Right lung (tissue), 5 donors: ENCODE data around the gene ZBED1. TPM values are rescaled to one million over a fixed set of nuclear protein-coding genes. Genes with fewer than 3 reads are reported as not detected.
A peak's percentile ranks its signal among the peaks of the same experiment; 100 is the strongest.
"Not testable (repeated sequence)": the region's sequence is repeated elsewhere in the genome, so short reads cannot be mapped to it uniquely, and the experiment has no call there.

Experiments
- DNase-seq, 2 donors: peaks; one replicate each; pipeline ENCODE4 v3.0.0-alpha.2; 2013
- polyA plus RNA-seq, 5 donors: library from polyadenylated mRNA; unstranded; fragments of 120-200 nt; gene quantifications; one replicate each; pipeline versions ENCODE4 v1.2.1 to v1.2.3, GENCODE V29; 2013; ENCODE audit warnings: inconsistent platforms in 1 of 5, low replicate concordance in 1 of 5; ENCODE audit not compliant: insufficient read length in 5 of 5, insufficient read depth in 1 of 5

The ZBED1 gene
- polyA plus RNA-seq, 5 donors, result 26.8 to 35.0 (median 29.3) TPM

DNA sequence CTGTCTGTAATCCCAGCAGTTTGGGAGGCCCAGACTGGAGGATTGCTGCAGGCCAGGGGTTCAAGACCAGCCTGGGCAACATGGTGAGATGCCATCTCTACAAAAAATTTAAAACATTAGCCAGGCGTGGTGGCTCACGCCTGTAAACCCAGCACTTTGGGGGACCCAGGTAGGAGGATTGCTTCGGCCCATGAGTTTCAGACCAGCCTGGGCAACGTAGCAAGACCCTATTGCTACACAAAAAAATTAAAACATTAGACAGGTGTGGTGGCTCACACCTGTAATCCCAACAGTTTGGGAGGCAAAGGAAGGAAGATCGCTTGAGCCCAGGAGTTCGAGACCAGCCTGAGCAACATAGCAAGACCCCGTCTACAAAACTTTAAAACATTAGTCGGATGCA is 1.3 kb downstream of the ZBED1 start:
- DNase-seq, result no peak

DNA sequence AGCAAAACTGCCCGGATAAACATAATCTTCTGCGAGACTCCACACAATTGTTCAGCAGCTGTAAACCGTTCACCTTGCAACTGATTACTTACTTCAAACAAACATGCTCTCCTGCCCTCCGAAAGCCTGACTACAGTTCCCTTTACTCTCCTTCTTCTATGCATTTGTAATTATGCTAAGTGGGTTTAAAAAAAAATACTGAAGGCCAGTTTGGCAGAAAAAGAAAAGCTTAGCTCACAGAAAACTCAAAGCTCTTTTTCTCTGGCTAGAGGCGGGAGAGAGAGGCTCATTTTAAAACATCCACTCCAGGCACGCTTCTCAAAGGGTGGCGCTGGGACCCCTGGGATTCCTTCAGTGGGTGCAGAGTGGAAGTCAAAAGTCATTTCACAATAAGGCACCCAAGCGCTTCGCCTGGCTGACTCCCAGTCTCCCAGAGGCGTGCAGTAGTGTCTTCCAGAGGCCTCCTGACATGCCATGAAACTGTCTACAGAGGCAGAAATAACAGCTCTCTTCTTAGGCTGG is 1.9 kb downstream of the ZBED1 start:
- peak in 1 of 2 donors; percentile 48 for DNase-seq

DNA sequence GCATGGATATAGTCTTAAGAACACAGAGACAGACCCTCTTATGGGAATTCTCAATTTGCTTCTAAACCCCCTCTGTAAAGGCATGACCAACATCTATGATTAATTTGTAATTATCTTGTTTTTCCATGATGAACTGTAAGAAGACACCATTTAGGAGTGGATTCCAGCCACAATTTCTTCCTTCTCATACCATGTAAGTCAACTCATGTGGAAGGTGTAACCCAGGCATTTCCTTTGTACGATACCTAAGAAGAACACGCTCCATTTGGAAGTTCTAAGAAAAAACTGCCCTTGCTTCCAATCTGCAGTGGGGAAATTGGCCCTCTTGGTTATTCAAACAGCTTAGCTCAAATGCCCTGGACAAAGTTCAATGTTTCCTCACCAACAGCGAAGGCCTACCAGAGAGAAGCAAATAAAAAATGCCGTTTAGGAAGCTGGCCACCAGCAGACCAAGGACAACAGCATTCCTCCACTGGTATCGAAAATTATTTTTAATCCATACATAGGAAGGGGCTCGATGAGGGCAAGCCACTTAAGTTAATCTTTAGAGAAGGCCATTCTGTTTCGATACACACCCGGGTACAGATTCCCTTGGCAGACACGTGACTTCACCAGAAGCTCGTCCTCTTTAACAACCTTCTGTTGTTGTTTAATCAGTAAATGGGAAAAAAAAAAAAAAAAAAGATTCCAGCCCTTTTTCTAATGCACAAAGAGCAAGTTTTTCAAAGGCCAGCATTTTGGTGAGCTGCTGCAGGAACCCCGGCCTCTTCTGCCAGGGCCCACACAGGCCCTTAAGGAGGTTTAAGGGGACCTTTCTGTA is 2.6 kb downstream of the ZBED1 start:
- DNase-seq, result peak in 1 of 2 donors; percentile 37

DNA sequence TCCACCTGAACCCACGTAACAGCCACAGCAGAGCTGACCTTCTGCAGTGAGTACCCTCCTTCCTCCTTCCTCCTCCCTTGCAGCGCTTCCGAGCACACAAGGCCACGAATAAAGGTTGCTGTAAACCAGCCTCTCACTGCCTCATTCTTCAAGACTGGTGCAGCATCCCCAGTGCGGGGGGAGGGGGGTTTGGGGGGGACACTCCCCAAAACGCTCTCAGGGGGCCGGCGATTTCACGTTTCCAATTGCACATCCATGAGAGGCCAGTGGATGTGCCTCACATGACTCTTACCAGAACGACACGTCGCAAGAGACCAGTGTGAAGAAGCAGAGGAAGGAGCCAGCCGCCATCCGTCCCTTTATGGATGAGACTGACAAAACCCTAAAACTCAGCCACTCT is 5.2 kb downstream of the ZBED1 start:
- DNase-seq, result no peak

DNA sequence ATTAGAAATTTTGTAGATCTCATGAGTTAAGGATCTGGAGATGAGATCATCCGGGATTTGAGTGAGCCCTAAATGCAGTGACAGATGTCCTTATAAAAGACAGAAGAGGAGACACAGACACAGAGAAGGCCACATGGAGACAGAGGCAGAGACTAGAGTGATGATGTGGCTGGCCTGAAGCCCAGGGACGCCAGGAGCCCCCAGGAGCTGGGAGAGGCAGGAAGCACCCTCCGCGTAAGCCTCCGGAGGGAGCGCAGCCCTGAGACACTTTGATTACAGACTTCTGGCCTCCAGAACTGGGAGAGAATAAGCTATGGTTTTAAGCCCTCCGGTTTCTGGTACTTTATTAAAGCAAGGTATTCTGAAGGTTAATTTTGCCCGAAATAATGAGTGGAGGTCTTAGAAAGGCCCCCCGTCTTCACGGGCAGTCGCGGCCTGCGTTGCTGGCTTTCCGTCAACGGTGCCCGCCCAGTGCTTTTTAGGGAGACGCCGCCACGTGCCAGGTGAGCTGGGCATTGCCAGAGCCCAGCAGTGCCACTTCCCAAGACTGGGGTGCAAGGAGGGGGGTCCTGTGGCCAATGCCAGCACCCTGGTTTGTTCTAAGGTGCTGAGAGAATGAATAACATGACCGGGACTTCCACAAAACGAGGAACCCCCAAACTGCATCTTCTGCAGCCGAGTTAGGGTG is 8.1 kb downstream of the ZBED1 start:
- no peak for DNase-seq

DNA sequence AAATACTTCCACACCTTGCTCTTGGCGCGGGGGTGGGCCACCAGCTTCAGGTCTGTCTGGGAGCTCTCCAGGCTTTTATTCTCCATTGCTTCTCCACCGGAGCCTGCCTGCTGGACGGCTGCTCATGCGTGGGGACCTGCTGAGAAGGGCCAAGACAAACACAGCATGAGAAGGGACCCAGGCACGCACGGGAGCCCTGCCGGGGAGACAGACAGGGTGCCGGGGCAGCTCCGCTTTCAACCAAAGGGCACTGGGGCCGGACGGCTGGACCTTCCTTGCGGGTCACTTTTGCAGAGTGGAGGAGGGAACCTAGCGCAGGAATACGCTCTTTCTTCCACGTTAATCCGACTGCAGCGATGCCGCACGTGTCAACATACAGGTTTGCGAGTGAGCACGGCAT is 10.1 kb downstream of the ZBED1 start:
- no peak for DNase-seq

DNA sequence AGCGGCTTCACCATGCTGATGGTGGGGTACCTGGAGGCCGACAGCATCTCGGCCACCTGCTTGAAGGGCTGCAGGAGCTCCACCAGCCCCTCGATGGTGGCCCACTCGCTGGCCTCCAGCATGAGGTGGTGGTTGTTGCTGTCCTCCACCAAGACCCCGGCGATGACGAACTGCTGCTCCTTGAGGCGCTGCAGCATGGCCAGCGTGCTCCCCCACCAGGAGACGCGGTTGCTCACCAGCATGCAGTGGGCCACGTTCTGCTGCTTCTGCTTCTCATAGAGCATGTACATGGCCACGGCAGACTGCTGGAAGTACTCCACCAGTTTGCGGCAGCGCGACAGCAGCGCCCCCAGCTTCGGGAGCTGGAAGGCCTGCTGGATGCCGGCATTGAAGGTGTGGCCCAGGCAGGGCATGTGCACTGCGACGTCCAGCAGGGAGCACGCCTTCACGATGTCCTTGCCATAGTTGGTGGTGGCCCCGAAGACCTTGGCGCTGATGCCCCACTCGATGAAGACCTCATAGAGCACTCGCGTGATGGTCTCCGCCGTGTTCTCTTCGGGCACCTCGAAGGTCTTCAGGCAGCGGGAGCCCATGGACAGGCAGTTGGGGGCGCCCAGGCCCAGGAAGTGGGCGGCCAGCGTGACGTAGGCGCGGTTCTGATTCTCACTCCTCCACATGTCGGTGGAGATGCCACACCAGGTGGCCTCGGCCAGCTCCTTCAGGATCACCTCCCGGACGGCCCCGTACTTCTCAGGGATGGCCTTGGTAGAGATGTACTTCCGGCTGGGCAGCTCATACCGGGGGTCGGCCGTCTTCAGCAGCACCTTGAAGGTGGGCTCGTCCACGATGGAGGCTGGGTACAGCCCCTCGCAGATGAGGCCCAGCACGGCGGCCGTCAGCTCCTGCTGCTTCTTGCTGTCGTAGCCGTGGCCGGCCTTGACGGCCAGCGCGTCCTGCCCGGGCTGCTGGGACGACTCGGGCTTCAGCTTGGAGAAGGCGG is 11.0 kb downstream of the ZBED1 start:
- no peak for DNase-seq

DNA sequence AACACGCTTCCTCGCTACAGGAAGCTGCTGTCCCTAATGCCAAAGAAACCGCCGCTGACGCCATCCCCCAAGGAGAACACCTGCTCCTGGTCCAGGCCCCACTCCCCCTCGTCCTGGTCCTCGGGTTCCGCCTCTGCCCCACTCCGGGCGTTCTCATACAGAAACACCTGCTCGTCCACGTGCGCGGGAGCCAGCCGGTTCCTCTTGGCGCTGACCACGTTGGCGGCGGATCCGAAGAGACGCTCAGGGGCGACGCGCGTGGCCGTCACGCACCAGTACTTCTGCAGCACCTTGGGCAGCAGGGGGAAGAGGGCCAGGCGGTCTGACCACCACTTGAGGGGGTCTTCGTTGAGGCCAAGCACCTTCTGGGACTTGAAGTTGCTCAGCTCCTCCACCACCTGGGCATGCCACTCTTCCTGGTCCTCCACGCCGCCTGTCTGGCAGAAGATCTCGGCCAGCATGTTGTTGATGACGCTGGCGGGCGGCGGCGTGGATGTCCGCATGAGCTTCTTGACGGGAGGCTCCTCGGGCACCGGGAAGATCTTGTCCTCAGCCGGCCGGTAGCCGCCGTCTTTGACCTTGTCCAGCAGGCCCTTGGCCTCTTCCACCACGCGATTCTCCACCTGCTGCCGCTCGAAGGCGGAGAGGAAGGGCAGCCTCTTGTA is 12.0 kb downstream of the ZBED1 start:
- DNase-seq, result no peak

DNA sequence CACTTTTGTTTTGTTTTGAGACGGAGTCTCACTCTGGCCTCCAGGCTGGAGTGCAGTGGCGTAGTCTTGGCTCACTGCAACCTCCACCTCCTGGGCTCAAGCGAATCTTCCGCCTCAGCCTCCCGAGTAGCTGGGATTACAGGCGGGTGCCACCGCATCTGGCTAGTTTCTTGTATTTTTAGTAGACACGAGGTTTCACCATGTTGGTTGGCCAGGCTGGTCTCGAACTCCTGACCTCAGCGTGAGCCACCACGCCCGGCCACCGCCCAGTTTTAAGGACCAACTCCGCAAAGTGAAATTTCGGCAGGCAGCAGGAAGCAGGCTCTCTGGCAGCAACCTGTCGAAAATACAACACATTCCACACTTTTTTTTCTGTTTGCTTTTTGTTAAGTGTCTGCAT is 13.4 kb downstream of the ZBED1 start:
- no peak for DNase-seq

DNA sequence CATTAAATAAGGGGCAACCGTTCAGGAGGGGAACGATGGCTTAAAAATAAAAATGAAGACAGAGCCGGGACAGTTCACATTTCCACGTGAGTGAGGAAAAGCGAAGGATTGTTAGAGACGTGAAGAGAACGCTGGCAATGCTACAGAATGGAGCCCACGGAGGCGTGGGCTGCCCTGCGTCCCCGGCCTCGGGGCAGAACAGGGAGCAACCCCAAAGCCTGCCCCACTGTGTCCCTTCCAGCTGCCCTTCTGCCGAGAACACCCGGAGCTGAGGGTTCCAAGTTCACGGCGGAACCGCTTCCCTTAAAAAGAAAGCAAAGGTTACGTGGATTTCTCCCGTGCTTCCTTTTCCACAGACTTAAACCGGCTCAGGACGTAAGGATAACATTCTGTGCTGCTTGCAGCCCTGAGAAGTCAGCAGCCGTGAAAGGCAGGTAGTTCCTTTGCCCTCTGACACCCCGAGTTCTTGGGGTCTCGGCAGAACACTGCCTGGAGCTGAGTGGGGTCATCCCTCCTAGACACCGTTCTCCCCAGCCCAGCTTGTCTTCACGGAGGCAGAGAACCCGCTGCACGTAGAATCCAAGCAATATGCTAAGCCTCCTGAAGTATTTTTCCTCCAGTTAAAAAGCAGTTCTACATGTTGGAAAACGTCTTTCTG is 14.2 kb downstream of the ZBED1 start:
- DNase-seq, result no peak

DNA sequence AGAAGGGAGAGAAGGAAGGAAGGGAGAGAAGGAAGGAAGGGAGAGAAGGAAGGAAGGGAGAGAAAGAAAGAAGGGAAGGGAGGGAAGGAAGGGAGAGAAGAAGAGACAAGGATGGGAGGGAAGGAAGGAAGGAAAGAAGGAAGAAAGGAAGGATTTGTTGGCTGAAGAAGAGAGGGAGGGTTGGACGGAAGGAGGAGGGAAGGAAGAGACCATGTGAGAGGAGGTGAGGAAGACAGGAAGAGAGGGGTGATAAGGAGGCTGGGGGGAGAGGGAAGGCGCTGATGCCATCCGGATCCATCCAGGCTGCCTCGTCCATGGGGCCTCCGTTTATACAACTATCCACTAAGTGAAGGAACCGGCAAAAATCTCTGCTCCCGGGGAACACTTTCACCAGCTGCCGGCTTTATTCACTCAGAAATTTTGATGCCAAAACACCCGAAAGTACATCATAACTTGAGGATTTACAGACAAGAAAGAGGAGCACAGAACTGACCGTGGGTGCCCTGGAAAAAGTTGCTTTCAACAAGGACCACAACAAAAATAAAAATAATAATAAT is 14.9 kb downstream of the ZBED1 start:
- DNase-seq, result no peak

DNA sequence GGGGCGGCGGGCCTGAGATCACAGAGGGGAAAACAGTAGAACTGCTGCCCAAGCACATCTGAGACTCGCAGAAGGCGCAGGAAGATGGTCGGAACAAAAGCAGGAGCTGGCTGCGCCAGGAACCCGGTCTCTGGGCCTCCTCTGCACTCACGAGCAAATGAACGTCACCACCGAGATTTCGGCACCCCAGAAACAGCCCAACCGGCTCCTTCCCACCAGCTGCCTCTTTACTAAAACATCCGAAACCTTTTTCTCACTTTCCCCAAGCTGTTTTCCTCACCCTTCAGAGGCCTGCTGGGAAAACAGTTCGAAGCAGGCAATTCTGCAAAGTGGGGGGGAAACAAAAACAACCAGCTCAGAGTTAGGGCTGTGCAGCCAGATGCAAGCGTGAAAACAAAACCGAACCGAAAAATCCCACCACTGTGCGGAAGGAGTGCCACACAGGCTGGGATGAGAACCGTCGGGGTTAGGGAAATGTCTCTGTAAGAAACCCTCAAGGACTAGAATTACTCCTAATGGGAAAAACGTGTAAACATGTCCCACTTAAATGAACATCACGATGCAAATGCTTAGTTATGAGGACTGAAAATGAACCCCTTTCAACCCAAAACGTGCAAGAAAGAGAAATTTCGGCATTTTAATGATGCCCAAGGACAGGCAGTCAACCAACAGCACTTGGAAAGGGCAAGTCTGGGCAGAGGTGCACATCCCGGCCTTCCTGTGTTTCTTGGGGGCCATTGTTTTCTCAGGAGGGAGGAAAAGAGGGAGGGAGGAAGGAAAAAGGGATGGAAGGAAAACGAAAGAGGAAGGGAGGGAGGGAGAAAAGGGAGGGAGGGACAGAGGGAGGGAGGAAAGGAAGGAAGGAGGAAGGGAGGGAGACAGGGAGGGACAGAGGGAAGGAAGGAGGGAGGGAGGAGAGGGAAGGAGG is 15.8 kb downstream of the ZBED1 start:
- DNase-seq, result peak in 1 of 2 donors; percentile 23

DNA sequence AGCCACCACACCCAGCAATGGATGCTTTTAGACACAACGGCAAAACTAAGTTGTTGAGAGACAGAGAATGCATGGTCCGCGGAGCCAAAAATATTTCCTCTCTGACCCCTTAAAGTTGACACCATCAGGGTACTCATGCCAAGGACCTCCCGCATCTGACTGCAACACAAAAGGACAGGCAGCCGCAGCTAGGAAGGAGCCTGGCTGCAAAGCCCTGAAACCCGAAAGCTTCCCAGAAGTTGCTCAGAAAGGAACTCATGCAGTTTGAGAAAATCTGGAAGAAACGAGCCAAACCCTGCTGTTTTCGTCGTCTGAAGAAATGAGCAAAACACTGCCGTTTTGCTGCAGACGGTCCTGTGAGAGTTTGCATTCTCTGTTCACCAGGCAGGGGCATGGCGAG is 16.5 kb downstream of the ZBED1 start:
- DNase-seq, result peak in 1 of 2 donors; percentile 46

DNA sequence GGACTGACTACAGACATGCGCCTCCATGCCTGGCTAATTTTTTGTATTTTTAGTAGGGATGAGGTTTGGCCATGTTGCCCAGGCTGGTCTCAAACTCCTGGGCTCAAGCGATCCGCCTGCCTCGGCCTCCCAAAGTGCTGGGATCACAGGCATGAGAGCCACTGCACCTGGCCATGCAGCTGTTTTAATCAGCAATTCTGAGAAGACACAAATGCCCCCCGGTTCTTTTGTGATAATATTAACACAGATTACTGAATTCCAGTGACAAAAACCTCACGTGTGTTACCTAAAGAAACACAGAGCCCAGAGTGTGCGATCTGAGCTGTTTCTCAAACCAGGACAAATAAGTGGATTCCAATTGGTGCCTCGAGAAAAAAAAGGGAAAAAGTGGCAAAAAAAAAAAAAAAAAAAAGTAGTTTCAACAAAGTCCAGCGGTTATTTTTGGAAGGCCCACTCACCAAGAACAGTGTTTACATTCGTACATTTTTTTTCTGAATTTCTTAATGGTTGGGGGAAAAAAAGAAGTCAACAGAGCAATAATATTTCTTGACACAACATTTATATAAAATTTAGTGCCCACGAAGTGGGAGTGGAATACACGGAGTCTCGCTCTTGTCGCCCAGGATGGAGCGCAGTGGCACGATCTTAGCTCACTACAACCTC is 17.2 kb downstream of the ZBED1 start:
- DNase-seq, result no peak

DNA sequence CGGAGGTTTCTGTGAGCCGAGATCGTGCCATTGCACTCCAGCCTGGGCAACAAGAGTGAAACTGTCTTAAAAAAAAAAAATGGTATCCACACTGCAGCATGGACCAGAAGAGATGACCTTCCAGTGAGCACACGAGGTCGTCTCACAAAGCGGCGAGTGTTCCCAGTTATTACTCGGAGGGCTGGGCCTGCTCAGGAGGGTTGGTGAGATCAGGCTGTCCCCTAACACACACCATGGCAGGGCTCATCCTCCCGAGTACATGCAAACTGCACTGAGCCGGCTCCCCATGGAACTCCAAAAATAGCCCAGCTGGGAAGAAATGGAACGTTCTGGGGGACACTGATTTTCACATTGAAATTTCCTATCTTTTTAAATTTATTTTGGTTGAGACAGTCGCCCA is 19.2 kb downstream of the ZBED1 start:
- DNase-seq, result not testable (repeated sequence)

DNA sequence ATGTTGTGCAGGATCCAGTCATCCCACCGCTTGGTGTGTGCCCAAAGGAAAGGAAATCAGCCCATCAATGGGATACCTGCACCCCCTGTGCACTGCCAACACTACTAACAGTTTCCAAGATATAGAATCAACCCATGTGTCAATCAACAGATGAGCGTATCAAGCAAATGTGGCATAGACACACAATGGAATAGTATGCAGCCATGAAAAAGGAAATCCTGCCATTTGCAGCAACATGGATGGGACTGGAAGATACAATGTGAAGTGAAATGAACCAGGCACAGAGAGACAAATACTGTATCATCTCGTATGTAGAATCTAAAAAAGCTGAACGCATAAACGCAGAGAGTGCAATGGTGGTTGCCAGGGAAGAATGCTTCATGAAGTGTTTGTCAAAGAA is 20.8 kb downstream of the ZBED1 start:
- DNase-seq, result not testable (repeated sequence)

DNA sequence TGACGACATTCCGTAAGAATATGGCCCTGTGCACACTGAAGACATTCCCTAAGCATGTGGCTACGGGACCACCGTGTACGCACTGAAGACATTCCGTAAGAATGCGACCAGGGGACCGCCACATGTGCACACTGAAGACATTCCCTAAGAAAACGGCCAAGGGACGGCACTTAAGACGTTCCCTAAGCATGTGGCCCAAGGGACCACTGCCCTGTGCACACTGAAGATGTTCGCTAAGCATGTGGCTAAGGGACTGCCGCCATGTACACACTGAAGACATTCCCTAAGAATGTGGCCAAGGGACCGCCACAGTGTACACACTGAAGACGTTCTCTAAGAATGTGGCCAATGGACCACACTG is 21.4 kb downstream of the ZBED1 start:
- DNase-seq, result no peak

DNA sequence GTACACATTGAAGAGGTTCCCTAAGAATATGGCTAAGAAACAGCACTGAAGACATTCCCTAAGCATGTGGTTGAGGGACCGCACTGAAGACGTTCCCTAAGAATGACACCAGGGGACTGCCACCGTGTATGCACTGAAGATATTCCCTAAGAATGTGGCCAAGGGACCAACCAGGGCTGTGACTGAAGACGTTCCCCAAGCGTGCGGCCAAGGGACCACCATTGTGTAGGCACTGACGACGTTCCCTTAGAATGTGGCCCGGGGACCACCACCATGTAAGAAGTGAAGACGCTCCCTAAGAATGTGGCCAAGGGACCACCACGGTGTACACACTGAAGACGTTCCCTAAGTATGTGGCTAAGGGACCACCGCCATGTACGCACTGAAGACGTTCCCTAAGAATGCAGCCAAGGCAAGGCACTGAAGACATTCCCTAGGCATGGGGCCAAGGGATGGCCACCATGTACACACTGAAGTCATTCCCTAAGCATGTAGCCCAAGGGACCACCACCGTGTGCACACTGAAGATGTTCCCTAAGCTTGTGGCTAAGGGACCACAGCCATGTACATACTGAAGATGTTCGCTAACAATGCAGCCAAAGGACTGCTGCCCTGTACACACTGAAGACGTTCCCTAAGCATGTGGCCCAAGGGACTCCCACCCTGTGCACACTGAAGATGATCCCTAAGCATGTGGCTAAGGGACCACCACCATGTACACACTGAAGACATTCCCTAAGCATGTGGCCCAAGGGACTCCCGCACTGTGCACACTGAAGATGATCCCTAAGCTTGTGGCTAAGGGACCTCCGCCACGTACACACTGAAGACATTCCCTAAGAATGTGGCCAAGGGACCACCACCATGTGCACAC is 22.0 kb downstream of the ZBED1 start:
- DNase-seq, result no peak
